Measurements from ENCODE around the gene DNASE1. TPM values are rescaled to one million over a fixed set of nuclear protein-coding genes. Genes with fewer than 3 reads are reported as not detected.

DNASE1 gene
- 13.5 to 15.7 TPM (median 13.9 TPM) in 3 replicates for total RNA-seq (2021)
- Bru-seq, nascent RNA: percentile 57 among the genes with signal in this experiment
- long read RNA-seq, experiment 1, partial matches to known transcripts: 6 of 33 reads
- long read RNA-seq, experiment 1, other reads (novel, unspliced or antisense): 27 of 33 reads
- long read RNA-seq, experiment 2, partial matches to known transcripts: 1 of 5 reads
- long read RNA-seq, experiment 2, other reads (novel, unspliced or antisense): 4 of 5 reads
- long read RNA-seq, experiment 3, partial matches to known transcripts: 0 of 2 reads
- long read RNA-seq, experiment 3, other reads (novel, unspliced or antisense): 2 of 2 reads

- POLR2A ChIA-PET: no interaction called here
- H3K36me3 Mint-ChIP-seq: peaks cover 46% of the 10 kb centered on the region
Measured at GRCh38 chr16:3654249-3654991, at the start of gene DNASE1. Gene DNASE1, plus strand, starts transcription at chr16:3654691. Its CDS starts 683 bp downstream, at chr16:3655374.

DNA sequence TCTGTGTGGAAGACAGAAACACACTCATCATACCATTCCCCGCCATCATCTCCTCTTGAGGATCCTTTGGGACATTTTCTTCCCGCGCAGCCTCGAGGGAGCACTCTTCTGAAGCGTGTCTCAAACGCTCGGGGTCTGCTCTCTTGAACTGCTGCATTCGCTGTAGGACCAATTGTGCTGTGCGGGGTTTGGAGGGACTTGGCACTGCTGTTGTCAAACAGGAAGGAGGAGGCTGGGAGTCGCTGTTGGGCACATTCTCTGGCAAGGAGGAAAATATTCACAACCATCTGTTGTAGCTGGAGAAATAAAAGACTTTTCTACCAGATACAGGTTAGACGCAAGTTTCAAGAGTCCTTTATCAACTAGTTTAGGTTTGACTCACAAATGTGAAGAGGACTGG lies 48.0 kb upstream of the DNASE1 start:
- POLR2A ChIA-PET: no interaction called here
- H3K9me3 Mint-ChIP-seq: peaks cover 3% of the 10 kb centered on the region
- no peak for ATAC-seq
- peaks cover 33% of the 10 kb centered on the region for H3K36me3 Mint-ChIP-seq
- CTCF ChIA-PET: interaction anchor here (0.6 kb wide), 1 partner anchor 474 kb away, joined by 4 read pairs; no protein-coding TSS in a partner anchor
- H3K27ac Mint-ChIP-seq: peak overlapping the region; percentile 23; the same call in 1 of the 2 replicates
- peaks cover 10% of the 10 kb centered on the region for H3K4me1 Mint-ChIP-seq
- no peak overlapping the region for H3K4me3 Mint-ChIP-seq
- no peak for DNase-seq (ENCODE audit: low spot score)
- H3K27me3 Mint-ChIP-seq (ENCODE audit: low read depth): no peaks in the 10 kb centered on the region
- TF ChIP-seq JUN (CRISPR knock-in tag; IDR thresholded peaks at IDR 0.05) (no peak), NFYB (CRISPR knock-in tag; conservative IDR thresholded peaks at IDR 0.05; ENCODE audit: low read depth) (no peak), ZSCAN18 (CRISPR knock-in tag; IDR thresholded peaks at IDR 0.05) (no peak), IRF1 (CRISPR knock-in tag; IDR thresholded peaks at IDR 0.05) (no peak), PRRX2 (CRISPR knock-in tag; IDR thresholded peaks at IDR 0.05) (no peak), HMGA2 (CRISPR knock-in tag; IDR thresholded peaks at IDR 0.05) (no peak), CREB1 (CRISPR knock-in tag; IDR thresholded peaks at IDR 0.05) (no peak), MYBL2 (CRISPR knock-in tag; IDR thresholded peaks at IDR 0.05) (no peak), ZNF396 (CRISPR knock-in tag; IDR thresholded peaks at IDR 0.05; ENCODE audit: borderline replicate concordance) (no peak), ZNF138 (CRISPR knock-in tag; conservative IDR thresholded peaks at IDR 0.05) (no peak)
- TF ChIP-seq, protein P1, sequence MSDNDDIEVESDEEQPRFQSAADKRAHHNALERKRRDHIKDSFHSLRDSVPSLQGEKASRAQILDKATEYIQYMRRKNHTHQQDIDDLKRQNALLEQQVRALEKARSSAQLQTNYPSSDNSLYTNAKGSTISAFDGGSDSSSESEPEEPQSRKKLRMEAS (CRISPR knock-in tag; IDR thresholded peaks at IDR 0.05): no peak

More at GRCh38 chr16:3654249-3654991, at the start of gene DNASE1:
- ATAC-seq (peak; percentile 68), DNase-seq (ENCODE audit: low spot score) (peak; percentile 81)
- Mint-ChIP-seq H3K4me3 (no peak within 1 kb of the TSS), H3K27ac (peak within 1 kb of the TSS; percentile 87), H3K27me3 (ENCODE audit: low read depth) (no peaks in the 10 kb centered on the region), H3K4me1 (peaks cover 33% of the 10 kb centered on the region), H3K9me3 (no peaks in the 10 kb centered on the region)
- CTCF ChIA-PET: interaction anchor here (0.6 to 1.9 kb wide), 23 partner anchors 9 to 727 kb away, joined by 3 to 10 read pairs (median 4); no protein-coding TSS in a partner anchor
- 0 out of 2 replicates have a peak, but pooled peaks have one; percentile 4 for TF ChIP-seq ZNF121 (CRISPR knock-in tag; IDR thresholded peaks at IDR 0.05)
- peak; percentile 92; the same call in 1 of the 2 replicates for TF ChIP-seq ESRRA (CRISPR knock-in tag; IDR thresholded peaks at IDR 0.05; ENCODE audit: borderline replicate concordance)
- TF ChIP-seq, protein P2, sequence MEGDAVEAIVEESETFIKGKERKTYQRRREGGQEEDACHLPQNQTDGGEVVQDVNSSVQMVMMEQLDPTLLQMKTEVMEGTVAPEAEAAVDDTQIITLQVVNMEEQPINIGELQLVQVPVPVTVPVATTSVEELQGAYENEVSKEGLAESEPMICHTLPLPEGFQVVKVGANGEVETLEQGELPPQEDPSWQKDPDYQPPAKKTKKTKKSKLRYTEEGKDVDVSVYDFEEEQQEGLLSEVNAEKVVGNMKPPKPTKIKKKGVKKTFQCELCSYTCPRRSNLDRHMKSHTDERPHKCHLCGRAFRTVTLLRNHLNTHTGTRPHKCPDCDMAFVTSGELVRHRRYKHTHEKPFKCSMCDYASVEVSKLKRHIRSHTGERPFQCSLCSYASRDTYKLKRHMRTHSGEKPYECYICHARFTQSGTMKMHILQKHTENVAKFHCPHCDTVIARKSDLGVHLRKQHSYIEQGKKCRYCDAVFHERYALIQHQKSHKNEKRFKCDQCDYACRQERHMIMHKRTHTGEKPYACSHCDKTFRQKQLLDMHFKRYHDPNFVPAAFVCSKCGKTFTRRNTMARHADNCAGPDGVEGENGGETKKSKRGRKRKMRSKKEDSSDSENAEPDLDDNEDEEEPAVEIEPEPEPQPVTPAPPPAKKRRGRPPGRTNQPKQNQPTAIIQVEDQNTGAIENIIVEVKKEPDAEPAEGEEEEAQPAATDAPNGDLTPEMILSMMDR (IDR thresholded peaks at IDR 0.05): peak; percentile 84
- TF ChIP-seq CREM (CRISPR knock-in tag; IDR thresholded peaks at IDR 0.05): no peak
- TF ChIP-seq KAT7 (CRISPR knock-in tag; IDR thresholded peaks at IDR 0.05; ENCODE audit: borderline replicate concordance): peak; percentile 46; the same call in 1 of the 2 replicates
- TF ChIP-seq, protein P3, sequence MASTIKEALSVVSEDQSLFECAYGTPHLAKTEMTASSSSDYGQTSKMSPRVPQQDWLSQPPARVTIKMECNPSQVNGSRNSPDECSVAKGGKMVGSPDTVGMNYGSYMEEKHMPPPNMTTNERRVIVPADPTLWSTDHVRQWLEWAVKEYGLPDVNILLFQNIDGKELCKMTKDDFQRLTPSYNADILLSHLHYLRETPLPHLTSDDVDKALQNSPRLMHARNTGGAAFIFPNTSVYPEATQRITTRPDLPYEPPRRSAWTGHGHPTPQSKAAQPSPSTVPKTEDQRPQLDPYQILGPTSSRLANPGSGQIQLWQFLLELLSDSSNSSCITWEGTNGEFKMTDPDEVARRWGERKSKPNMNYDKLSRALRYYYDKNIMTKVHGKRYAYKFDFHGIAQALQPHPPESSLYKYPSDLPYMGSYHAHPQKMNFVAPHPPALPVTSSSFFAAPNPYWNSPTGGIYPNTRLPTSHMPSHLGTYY (CRISPR knock-in tag; IDR thresholded peaks at IDR 0.05): no peak
- no peak for TF ChIP-seq PRDM15 (CRISPR knock-in tag; IDR thresholded peaks at IDR 0.05)
- peak; percentile 24; the same call in 1 of the 2 replicates for TF ChIP-seq FOXK1 (CRISPR knock-in tag; IDR thresholded peaks at IDR 0.05)
- TF ChIP-seq GABPB1 (CRISPR knock-in tag; IDR thresholded peaks at IDR 0.05): 0 out of 2 replicates have a peak, but pooled peaks have one; percentile 25
- TF ChIP-seq NFYB (CRISPR knock-in tag; conservative IDR thresholded peaks at IDR 0.05; ENCODE audit: low read depth): no peak

Measured in WTC11 (cell line).